Breast epithelium (tissue), 4 donors: Measurements from ENCODE around the gene GPR84. TPM values are rescaled to one million over a fixed set of nuclear protein-coding genes. Genes with fewer than 3 reads are reported as not detected.

Experiments
- DNase-seq, 2 donors: peaks; one replicate each; pipeline ENCODE4 v3.0.0-alpha.2; 2019; ENCODE audit warnings: low spot score in 2 of 2
- H3K27ac ChIP-seq, 2 donors: fragments of 200-600 bp; sonication (generic) in 1 of 2; one replicate each; pipeline ENCODE4 v1.5.1; 2016 to 2019; ENCODE audit warnings: mild to moderate bottlenecking in 1 of 2
- H3K27me3 ChIP-seq, 2 donors: fragments of 200-600 bp; sonication (generic) in 1 of 2; one replicate each; pipeline versions ENCODE4 v1.5.1 to v1.6.0; 2017 to 2019; ENCODE audit warnings: control low read depth in 1 of 2, mild to moderate bottlenecking in 1 of 2
- H3K36me3 ChIP-seq: fragments of 200-600 bp; one replicate; pipeline ENCODE4 v1.5.1; 2019
- H3K4me1 ChIP-seq, 2 donors: fragments of 200-600 bp; sonication (generic); one replicate each; pipeline ENCODE4 v1.5.1; 2016 to 2019; ENCODE audit warnings: control low read depth in 1 of 2
- H3K4me3 ChIP-seq, 3 donors: fragments of 200-600 bp; sonication (generic); 1 replicate in 2 of 3; 2 replicates in 1 of 3; pipeline ENCODE4 v1.5.1; 2016 to 2019; ENCODE audit warnings: mild to moderate bottlenecking in 3 of 3, moderate library complexity in 2 of 3
- H3K9me3 ChIP-seq, 2 donors: fragments of 200-600 bp; sonication (generic) in 1 of 2; one replicate each; pipeline ENCODE4 v1.5.1; 2016 to 2019; ENCODE audit warnings: control low read depth in 1 of 2
- CTCF ChIP-seq, 3 donors: fragments of 450-650 bp; IDR thresholded peaks; one replicate each; pipeline ENCODE4 v1.5.1; 2016 to 2017; ENCODE audit warnings: antibody characterized with exemption in 3 of 3, mild to moderate bottlenecking in 3 of 3, moderate library complexity in 3 of 3
- POLR2A ChIP-seq: fragments of 450-650 bp; IDR thresholded peaks from one replicate; pipeline ENCODE4 v1.6.1; 2016; ENCODE audit warnings: antibody characterized with exemption, mild to moderate bottlenecking, moderate library complexity
- POLR2AphosphoS5 ChIP-seq, 3 donors: sonication (generic); formaldehyde crosslinking; IDR thresholded peaks; one replicate each; pipeline ENCODE4 v1.6.1; 2017; ENCODE audit warnings: antibody characterized with exemption in 3 of 3
- intact Hi-C: fragments of 100-400 bp; cut with DNase I; formaldehyde crosslinking; loops from one replicate; pipeline ENCODE4 v1.15.1; 2023; ENCODE audit warnings: low total_unique reads
- total RNA-seq, 3 donors: library from RNA; depleted of rRNA; stranded (reverse); fragments of >200 nt; gene quantifications; one replicate each; pipeline ENCODE4 v1.1.0, GENCODE V29; 2016

GPR84 gene
- total RNA-seq, 3 donors from 2014 or later, result 0.44 TPM; not detected in 2

GRCh38 chr12:54352891-54353874 is 11.1 kb downstream of the GPR84 start:
- no peak for TF ChIP-seq POLR2AphosphoS5 (IDR thresholded peaks at IDR 0.05)
- no peak for TF ChIP-seq POLR2A
- no peak for TF ChIP-seq CTCF (IDR thresholded peaks at IDR 0.05)
- no peak for DNase-seq
- no peaks in the 10 kb centered on the region for H3K36me3 ChIP-seq
- H3K4me3 ChIP-seq, result no peak overlapping the region
- peak overlapping the region; percentile 50 to 73 for H3K27ac ChIP-seq
- intact Hi-C loops, result no loop called here
- H3K27me3 ChIP-seq, result no peaks in the 10 kb centered on the region
- no peaks in the 10 kb centered on the region for H3K4me1 ChIP-seq
- no peaks in the 10 kb centered on the region for H3K9me3 ChIP-seq

- intact Hi-C loops, result no loop called here
- H3K9me3 ChIP-seq, result no peaks in the 10 kb centered on the region
- H3K4me1 ChIP-seq, result no peaks in the 10 kb centered on the region
- no peaks in the 10 kb centered on the region for H3K27me3 ChIP-seq
- TF ChIP-seq CTCF (IDR thresholded peaks at IDR 0.05), result no peak
- TF ChIP-seq POLR2A, result no peak
- no peak for TF ChIP-seq POLR2AphosphoS5 (IDR thresholded peaks at IDR 0.05)
- peak overlapping the region in 2 of 3 donors; percentile 21 to 32 for H3K4me3 ChIP-seq
- no peaks in the 10 kb centered on the region for H3K36me3 ChIP-seq
- H3K27ac ChIP-seq, result peak overlapping the region; percentile 50 to 73
- no peak for DNase-seq
Observed at GRCh38 chr12:54352022-54352531, 12.2 kb downstream of the GPR84 start.

- H3K36me3 ChIP-seq, result no peaks in the 10 kb centered on the region
- no peak for DNase-seq
- no peak overlapping the region for H3K4me3 ChIP-seq
- no peaks in the 10 kb centered on the region for H3K4me1 ChIP-seq
- intact Hi-C loops, result no loop called here
- TF ChIP-seq CTCF (IDR thresholded peaks at IDR 0.05) (no peak), POLR2A (no peak), POLR2AphosphoS5 (IDR thresholded peaks at IDR 0.05) (no peak)
- H3K9me3 ChIP-seq, result no peaks in the 10 kb centered on the region
- H3K27me3 ChIP-seq, result no peaks in the 10 kb centered on the region
- peak overlapping the region in 1 of 2 donors; percentile 50 for H3K27ac ChIP-seq
Observed at GRCh38 chr12:54351341-54351740, 12.9 kb downstream of the GPR84 start.

- H3K4me1 ChIP-seq, result no peaks in the 10 kb centered on the region
- H3K4me3 ChIP-seq, result no peak overlapping the region
- H3K27ac ChIP-seq, result no peak overlapping the region
- intact Hi-C loops, result no loop called here
- no peak for TF ChIP-seq POLR2AphosphoS5 (IDR thresholded peaks at IDR 0.05)
- TF ChIP-seq CTCF (IDR thresholded peaks at IDR 0.05), result no peak
- no peak for TF ChIP-seq POLR2A
- no peak for DNase-seq
- no peaks in the 10 kb centered on the region for H3K9me3 ChIP-seq
- H3K27me3 ChIP-seq, result no peaks in the 10 kb centered on the region
- H3K36me3 ChIP-seq, result no peaks in the 10 kb centered on the region
Observed at GRCh38 chr12:54350743-54351142, 13.5 kb downstream of the GPR84 start.

- Histone ChIP-seq H3K9me3 (no peaks in the 10 kb centered on the region), H3K27ac (no peak overlapping the region), H3K4me1 (no peaks in the 10 kb centered on the region), H3K4me3 (no peak overlapping the region), H3K27me3 (no peaks in the 10 kb centered on the region), H3K36me3 (peaks cover 6% of the 10 kb centered on the region)
- no peak for DNase-seq
- TF ChIP-seq POLR2A (no peak), POLR2AphosphoS5 (IDR thresholded peaks at IDR 0.05) (no peak), CTCF (IDR thresholded peaks at IDR 0.05) (no peak)
- intact Hi-C loops, result no loop called here
Observed at GRCh38 chr12:54349679-54350078, 14.6 kb downstream of the GPR84 start.
